ENCODE measurements around the gene RIC3.

The RIC3 gene

DNA sequence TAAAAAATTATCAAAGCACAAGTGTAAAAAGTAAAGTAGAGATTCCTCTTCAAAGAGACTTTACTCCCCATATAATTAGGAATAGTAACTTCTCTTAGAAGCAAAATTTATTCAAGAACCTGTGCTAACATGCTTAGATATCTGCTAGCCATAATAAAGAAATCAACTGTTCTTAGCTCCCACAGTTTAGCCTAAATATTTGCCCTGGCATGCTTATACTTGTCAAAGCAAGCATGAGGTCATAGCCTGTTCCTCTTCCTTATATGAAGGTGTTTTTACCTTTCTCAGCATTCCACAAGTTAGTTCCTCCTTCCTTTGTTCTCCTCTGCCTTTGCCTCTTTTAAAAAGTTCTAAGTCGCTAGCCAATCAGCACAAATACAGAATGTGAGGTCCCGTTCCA is 30.3 kb downstream of the RIC3 start:
- H3K27ac ChIP-seq (ENCODE audit: low read length), result no peak overlapping the region
- no peaks in the 10 kb centered on the region for H3K36me3 ChIP-seq (ENCODE audit: control insufficient read depth, insufficient read depth, low read length)
- WGBS (ENCODE audit: insufficient coverage, insufficient read length), result no CpG with 5 or more reads among the region's 2 CpGs
- no peaks in the 10 kb centered on the region for H3K4me1 ChIP-seq (ENCODE audit: control insufficient read depth, insufficient read depth, low read length)
- no peak for DNase-seq (ENCODE audit: low read depth, low spot score)
- no peak overlapping the region for H3K4me3 ChIP-seq (ENCODE audit: low read length)
- H3K9me3 ChIP-seq (ENCODE audit: control insufficient read depth, insufficient read depth, low read length), result no peaks in the 10 kb centered on the region; the same call in 1 of the 2 replicates
- H3K27me3 ChIP-seq (ENCODE audit: control insufficient read depth, insufficient read depth, low read length), result no peaks in the 10 kb centered on the region

DNA sequence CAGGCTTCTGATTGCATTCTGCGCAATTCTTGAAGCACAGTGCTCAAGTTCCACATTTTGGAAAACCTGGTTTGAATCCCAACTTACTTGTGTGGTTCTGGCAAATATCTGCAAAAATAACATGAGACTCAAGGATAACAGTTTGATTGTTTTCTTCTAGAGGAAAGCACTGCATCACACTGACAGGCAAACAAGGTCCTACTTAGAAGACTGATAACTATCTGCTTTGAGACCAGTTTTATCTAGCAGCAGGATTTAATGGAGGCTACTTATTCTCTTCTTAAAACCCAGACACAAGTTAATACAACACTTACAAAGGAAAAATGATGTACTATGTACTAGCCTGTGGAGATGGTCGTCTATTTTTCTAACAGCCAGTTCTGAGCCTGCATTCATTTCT is 41.4 kb downstream of the RIC3 start:
- Histone ChIP-seq H3K27ac (ENCODE audit: low read length) (no peak overlapping the region), H3K4me3 (ENCODE audit: low read length) (no peak overlapping the region), H3K36me3 (ENCODE audit: control insufficient read depth, insufficient read depth, low read length) (no peaks in the 10 kb centered on the region), H3K9me3 (ENCODE audit: control insufficient read depth, insufficient read depth, low read length) (no peaks in the 10 kb centered on the region), H3K27me3 (ENCODE audit: control insufficient read depth, insufficient read depth, low read length) (no peaks in the 10 kb centered on the region), H3K4me1 (ENCODE audit: control insufficient read depth, insufficient read depth, low read length) (no peaks in the 10 kb centered on the region)
- no peak for DNase-seq (ENCODE audit: low read depth, low spot score)
- WGBS (ENCODE audit: insufficient coverage, insufficient read length), result no CpG with 5 or more reads among the region's 2 CpGs

DNA sequence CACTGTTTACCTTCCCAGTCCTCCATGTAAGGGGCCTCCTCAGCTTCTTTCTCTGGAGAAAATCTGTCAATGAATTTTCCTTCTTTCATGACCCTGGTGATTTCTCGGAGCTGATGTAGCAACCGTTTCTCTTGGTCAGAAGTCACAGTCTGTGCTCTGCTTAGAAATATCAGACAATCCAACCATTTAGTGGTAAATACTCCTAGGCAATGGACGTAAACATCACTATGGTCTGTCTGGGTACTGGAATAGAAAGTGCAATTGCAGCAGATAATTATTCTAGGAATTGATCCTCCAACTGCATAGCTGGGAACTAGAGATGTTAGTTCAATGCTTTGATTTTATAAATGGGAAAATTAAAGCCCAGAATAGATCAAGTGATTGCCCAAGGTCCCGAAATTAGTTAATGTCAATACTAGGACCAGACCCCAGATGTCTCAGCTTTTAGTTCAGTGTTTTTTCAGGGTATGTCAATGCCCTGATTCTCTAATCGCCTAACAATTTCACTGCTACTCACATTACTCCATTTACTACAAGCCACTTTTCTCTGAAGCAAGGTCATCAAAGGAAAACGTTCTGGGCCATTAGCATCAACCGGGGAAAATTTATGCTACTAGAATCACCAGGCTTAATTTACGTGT is 42.1 kb downstream of the RIC3 start:
- Histone ChIP-seq H3K27ac (ENCODE audit: low read length) (no peak overlapping the region), H3K4me3 (ENCODE audit: low read length) (no peak overlapping the region), H3K36me3 (ENCODE audit: control insufficient read depth, insufficient read depth, low read length) (no peaks in the 10 kb centered on the region), H3K27me3 (ENCODE audit: control insufficient read depth, insufficient read depth, low read length) (no peaks in the 10 kb centered on the region), H3K9me3 (ENCODE audit: control insufficient read depth, insufficient read depth, low read length) (no peaks in the 10 kb centered on the region), H3K4me1 (ENCODE audit: control insufficient read depth, insufficient read depth, low read length) (no peaks in the 10 kb centered on the region)
- no peak for DNase-seq (ENCODE audit: low read depth, low spot score)
- WGBS (ENCODE audit: insufficient coverage, insufficient read length), result no CpG with 5 or more reads among the region's 8 CpGs

DNA sequence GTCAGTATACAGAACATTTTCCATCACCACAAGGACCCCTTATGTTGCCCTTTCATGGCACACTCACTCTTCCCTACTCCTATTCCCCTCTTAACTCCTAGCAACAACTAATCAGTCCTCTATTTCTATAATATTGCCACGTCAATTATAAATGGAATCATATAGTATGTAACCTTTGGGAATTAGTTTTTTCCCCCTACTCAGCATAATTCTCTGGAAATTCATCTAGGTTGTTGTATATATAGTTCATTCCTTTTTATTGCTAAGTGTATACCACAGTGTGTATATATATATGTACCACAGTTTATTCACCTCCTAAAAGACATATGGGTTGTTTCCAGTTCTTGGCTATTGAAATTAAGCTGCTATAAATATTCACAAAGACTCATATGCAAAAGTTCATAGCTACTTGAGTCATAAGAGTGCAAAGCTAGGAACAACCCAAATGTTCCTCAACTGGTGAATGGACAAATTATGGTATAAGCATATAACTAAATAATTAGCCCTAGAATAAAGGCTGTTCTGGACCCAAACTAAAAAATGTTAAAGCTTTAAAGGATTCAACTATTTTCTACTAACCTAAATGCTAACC is 46.6 kb downstream of the RIC3 start:
- Histone ChIP-seq H3K4me1 (ENCODE audit: control insufficient read depth, insufficient read depth, low read length) (no peaks in the 10 kb centered on the region), H3K36me3 (ENCODE audit: control insufficient read depth, insufficient read depth, low read length) (no peaks in the 10 kb centered on the region), H3K9me3 (ENCODE audit: control insufficient read depth, insufficient read depth, low read length) (no peaks in the 10 kb centered on the region), H3K27ac (ENCODE audit: low read length) (no peak overlapping the region), H3K4me3 (ENCODE audit: low read length) (no peak overlapping the region), H3K27me3 (ENCODE audit: control insufficient read depth, insufficient read depth, low read length) (no peaks in the 10 kb centered on the region)
- no peak for DNase-seq (ENCODE audit: low read depth, low spot score)
- WGBS (ENCODE audit: insufficient coverage, insufficient read length), result 100% methylated on average over 1 of the region's 1 CpG

DNA sequence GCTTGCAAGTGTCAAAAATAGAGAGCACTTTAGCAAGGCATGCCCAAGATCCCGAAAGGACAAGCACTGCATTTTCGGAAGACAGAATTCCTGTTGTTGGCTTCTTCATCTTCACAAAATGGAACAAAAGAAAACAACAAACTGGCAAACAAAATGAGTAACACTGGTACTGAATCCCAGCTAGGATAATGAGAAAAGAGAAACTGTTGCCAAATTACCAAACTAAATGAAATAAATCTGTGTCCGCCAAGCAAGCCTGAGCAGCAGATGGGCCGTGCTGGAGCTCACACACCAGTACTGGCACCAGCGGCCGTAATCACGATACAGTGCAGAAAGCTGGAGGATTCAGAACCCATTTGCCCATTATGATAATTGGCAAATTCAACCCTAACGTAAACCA is 57.2 kb downstream of the RIC3 start:
- WGBS (ENCODE audit: insufficient coverage, insufficient read length), result no CpG with 5 or more reads among the region's 8 CpGs

DNA sequence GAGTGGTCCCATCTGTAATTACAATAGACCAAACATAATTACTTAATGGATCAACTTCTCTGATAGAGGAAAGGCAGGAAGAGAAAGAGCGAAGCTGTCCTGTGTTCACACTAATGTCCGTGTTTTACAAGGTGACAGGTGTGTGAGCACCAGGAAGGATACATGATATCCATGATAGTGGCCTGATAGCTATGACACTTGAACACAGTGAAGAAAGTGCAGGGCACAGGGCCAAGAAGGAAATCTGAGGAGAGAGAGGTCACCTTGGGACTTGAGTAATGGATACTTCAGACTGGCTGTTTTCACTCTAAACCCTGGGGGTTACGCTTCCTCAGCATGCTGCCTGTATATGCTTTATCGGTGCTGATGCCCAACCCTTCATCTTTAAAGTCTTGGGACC is 58.4 kb downstream of the RIC3 start:
- DNase-seq (ENCODE audit: low read depth, low spot score), result no peak
- Histone ChIP-seq H3K9me3 (ENCODE audit: control insufficient read depth, insufficient read depth, low read length) (no peaks in the 10 kb centered on the region), H3K4me1 (ENCODE audit: control insufficient read depth, insufficient read depth, low read length) (no peaks in the 10 kb centered on the region), H3K36me3 (ENCODE audit: control insufficient read depth, insufficient read depth, low read length) (peaks cover 7% of the 10 kb centered on the region; the same call in 1 of the 2 replicates), H3K27me3 (ENCODE audit: control insufficient read depth, insufficient read depth, low read length) (no peaks in the 10 kb centered on the region), H3K4me3 (ENCODE audit: low read length) (no peak overlapping the region), H3K27ac (ENCODE audit: low read length) (no peak overlapping the region)
- WGBS (ENCODE audit: insufficient coverage, insufficient read length), result no CpG with 5 or more reads among the region's 4 CpGs

More for the DNA sequence above, 57.2 kb downstream of the RIC3 start:
- Histone ChIP-seq H3K36me3 (ENCODE audit: control insufficient read depth, insufficient read depth, low read length) (peaks cover 7% of the 10 kb centered on the region; the same call in 1 of the 2 replicates), H3K9me3 (ENCODE audit: control insufficient read depth, insufficient read depth, low read length) (no peaks in the 10 kb centered on the region), H3K27ac (ENCODE audit: low read length) (no peak overlapping the region), H3K4me1 (ENCODE audit: control insufficient read depth, insufficient read depth, low read length) (no peaks in the 10 kb centered on the region), H3K4me3 (ENCODE audit: low read length) (no peak overlapping the region), H3K27me3 (ENCODE audit: control insufficient read depth, insufficient read depth, low read length) (no peaks in the 10 kb centered on the region)
- no peak for DNase-seq (ENCODE audit: low read depth, low spot score)

DNA sequence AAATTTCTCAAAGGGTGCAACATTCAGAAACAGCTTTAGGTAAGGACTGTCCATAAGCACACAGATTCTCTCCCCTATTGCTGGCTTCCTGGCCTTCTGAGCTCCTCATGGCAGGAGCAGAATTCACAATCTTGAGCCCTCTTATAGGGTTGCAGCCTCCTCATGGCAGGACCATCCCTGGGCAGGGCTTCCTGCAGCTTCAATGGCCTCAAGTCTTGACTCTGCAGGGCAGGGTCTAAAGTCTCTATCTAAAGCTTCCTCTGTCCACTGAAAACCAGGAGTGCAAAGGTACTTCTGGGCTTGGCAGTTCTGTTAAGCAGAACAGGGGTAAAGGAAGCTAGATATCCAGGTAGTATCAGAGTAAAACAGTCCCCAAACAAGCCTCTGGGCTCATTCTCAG is 59.1 kb downstream of the RIC3 start:
- Histone ChIP-seq H3K27ac (ENCODE audit: low read length) (no peak overlapping the region), H3K9me3 (ENCODE audit: control insufficient read depth, insufficient read depth, low read length) (no peaks in the 10 kb centered on the region), H3K27me3 (ENCODE audit: control insufficient read depth, insufficient read depth, low read length) (no peaks in the 10 kb centered on the region), H3K4me1 (ENCODE audit: control insufficient read depth, insufficient read depth, low read length) (no peaks in the 10 kb centered on the region), H3K4me3 (ENCODE audit: low read length) (no peak overlapping the region), H3K36me3 (ENCODE audit: control insufficient read depth, insufficient read depth, low read length) (peaks cover 7% of the 10 kb centered on the region; the same call in 1 of the 2 replicates)
- no peak for DNase-seq (ENCODE audit: low read depth, low spot score)

DNA sequence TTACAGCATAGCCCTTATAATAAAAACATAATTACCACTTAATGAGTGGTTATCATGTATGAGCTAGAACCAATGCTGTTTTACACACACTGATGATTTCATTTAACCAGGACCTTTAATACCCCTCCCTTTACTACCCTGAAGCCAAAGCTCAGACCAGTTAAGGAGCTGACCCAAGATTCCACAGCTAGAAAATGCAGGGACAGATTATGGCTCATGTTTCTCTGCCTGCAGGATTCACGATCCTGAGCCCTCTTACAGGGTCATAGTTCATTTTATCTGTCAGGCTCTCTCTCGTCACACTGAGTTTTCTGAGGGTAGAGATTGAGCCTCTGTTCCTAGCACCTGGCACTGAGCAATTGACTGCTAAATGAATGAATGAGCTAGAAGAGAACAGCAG is 60.4 kb downstream of the RIC3 start:
- H3K9me3 ChIP-seq (ENCODE audit: control insufficient read depth, insufficient read depth, low read length), result no peaks in the 10 kb centered on the region
- DNase-seq (ENCODE audit: low read depth, low spot score), result no peak
- no peak overlapping the region for H3K4me3 ChIP-seq (ENCODE audit: low read length)
- WGBS (ENCODE audit: insufficient coverage, insufficient read length), result no CpG with 5 or more reads among the region's 2 CpGs
- peaks cover 7% of the 10 kb centered on the region; the same call in 1 of the 2 replicates for H3K36me3 ChIP-seq (ENCODE audit: control insufficient read depth, insufficient read depth, low read length)
- no peaks in the 10 kb centered on the region for H3K4me1 ChIP-seq (ENCODE audit: control insufficient read depth, insufficient read depth, low read length)
- H3K27me3 ChIP-seq (ENCODE audit: control insufficient read depth, insufficient read depth, low read length), result no peaks in the 10 kb centered on the region
- H3K27ac ChIP-seq (ENCODE audit: low read length), result no peak overlapping the region

DNA sequence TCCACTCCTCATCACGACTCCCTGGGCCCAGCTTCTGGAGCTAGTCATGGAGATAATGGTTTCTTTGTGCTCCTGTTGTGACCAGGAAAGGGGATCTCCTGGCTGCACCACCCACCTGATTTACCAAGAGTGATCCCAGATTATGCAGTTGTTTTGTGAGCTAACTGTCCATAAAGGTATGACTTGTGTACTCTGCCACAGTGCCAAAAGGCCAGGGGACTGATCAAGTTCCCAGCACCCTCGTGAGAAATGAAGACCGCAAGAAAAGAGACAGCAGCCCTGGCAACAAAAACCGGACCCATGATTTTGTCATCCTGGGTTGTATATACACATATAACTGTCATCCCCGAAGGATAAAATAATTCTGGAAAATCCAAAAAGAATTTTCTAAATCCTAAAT is 61.2 kb downstream of the RIC3 start:
- Histone ChIP-seq H3K4me1 (ENCODE audit: control insufficient read depth, insufficient read depth, low read length) (no peaks in the 10 kb centered on the region), H3K9me3 (ENCODE audit: control insufficient read depth, insufficient read depth, low read length) (no peaks in the 10 kb centered on the region), H3K36me3 (ENCODE audit: control insufficient read depth, insufficient read depth, low read length) (peaks cover 7% of the 10 kb centered on the region; the same call in 1 of the 2 replicates), H3K4me3 (ENCODE audit: low read length) (no peak overlapping the region), H3K27ac (ENCODE audit: low read length) (no peak overlapping the region), H3K27me3 (ENCODE audit: control insufficient read depth, insufficient read depth, low read length) (no peaks in the 10 kb centered on the region)
- no CpG with 5 or more reads among the region's 5 CpGs for WGBS (ENCODE audit: insufficient coverage, insufficient read length)
- DNase-seq (ENCODE audit: low read depth, low spot score), result no peak

DNA sequence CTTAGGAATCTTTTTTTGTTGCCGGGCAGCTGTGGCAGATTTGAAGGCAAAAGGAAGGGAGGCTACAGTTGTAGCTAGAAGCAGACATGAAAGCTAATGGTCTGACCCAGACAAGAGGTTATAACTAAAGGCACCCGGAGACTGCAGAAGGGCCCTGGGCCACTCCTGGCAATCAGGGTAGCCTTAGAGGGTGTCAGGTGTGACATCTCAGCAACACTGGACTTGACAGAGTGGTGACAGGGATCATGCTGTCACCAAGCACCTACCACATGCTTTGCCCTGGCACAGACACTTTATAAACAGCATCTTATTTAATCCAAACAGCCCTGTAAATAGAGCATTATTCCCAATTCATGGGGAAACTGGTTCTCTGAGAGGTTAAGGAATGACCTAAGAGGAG is 62.1 kb downstream of the RIC3 start:
- no CpG with 5 or more reads among the region's 2 CpGs for WGBS (ENCODE audit: insufficient coverage, insufficient read length)
- Histone ChIP-seq H3K4me3 (ENCODE audit: low read length) (no peak overlapping the region), H3K27ac (ENCODE audit: low read length) (no peak overlapping the region), H3K36me3 (ENCODE audit: control insufficient read depth, insufficient read depth, low read length) (peaks cover 7% of the 10 kb centered on the region; the same call in 1 of the 2 replicates), H3K27me3 (ENCODE audit: control insufficient read depth, insufficient read depth, low read length) (no peaks in the 10 kb centered on the region), H3K9me3 (ENCODE audit: control insufficient read depth, insufficient read depth, low read length) (no peaks in the 10 kb centered on the region), H3K4me1 (ENCODE audit: control insufficient read depth, insufficient read depth, low read length) (no peaks in the 10 kb centered on the region)
- no peak for DNase-seq (ENCODE audit: low read depth, low spot score)

DNA sequence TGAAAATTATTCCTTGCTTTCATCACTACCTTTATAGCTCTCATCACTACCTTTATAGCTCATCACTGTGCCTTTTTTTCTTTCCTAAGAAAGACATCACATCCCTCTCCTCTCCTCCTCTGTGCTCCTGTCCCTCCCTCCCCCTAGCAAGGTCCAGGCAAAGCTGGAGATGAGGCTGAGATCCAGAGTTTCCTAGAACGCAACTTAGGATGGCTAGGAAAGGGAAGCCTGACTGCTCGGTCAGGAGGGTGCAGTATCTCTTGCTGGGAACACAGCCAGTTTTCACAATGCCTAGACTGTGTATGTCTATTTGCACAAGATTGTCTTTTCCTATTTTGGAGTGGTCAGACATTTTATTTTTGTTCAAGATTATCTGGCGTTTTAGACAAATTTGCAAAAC is 63.2 kb downstream of the RIC3 start:
- Histone ChIP-seq H3K4me3 (ENCODE audit: low read length) (no peak overlapping the region), H3K36me3 (ENCODE audit: control insufficient read depth, insufficient read depth, low read length) (peaks cover 10% of the 10 kb centered on the region; the same call in 1 of the 2 replicates), H3K27me3 (ENCODE audit: control insufficient read depth, insufficient read depth, low read length) (no peaks in the 10 kb centered on the region), H3K4me1 (ENCODE audit: control insufficient read depth, insufficient read depth, low read length) (no peaks in the 10 kb centered on the region), H3K9me3 (ENCODE audit: control insufficient read depth, insufficient read depth, low read length) (no peaks in the 10 kb centered on the region), H3K27ac (ENCODE audit: low read length) (no peak overlapping the region)
- no CpG with 5 or more reads among the region's 3 CpGs for WGBS (ENCODE audit: insufficient coverage, insufficient read length)
- no peak for DNase-seq (ENCODE audit: low read depth, low spot score)
